ENCODE results near the gene TRIM9.

Gene TRIM9

GRCh38 chr14:50932156-50932555 is 162.7 kb downstream of the TRIM9 start:
- TF ChIP-seq CTCF (IDR thresholded peaks at IDR 0.05; ENCODE audit: borderline replicate concordance, insufficient read depth, low read depth, low read length), result no peak
- no peak overlapping the region for H3K4me3 ChIP-seq (ENCODE audit: low read depth, low read length)

- no peak overlapping the region for H3K4me3 ChIP-seq (ENCODE audit: low read depth, low read length)
- TF ChIP-seq CTCF (IDR thresholded peaks at IDR 0.05; ENCODE audit: borderline replicate concordance, insufficient read depth, low read depth, low read length), result no peak
Measured at GRCh38 chr14:50931559-50931958, 163.3 kb downstream of the TRIM9 start.

- no peak for TF ChIP-seq CTCF (IDR thresholded peaks at IDR 0.05; ENCODE audit: borderline replicate concordance, insufficient read depth, low read depth, low read length)
Measured at GRCh38 chr14:50929506-50929905, 165.4 kb downstream of the TRIM9 start.

GRCh38 chr14:50928002-50928635 is 166.8 kb downstream of the TRIM9 start:
- no peak for TF ChIP-seq CTCF (IDR thresholded peaks at IDR 0.05; ENCODE audit: borderline replicate concordance, insufficient read depth, low read depth, low read length)
- H3K4me3 ChIP-seq (ENCODE audit: low read depth, low read length), result no peak overlapping the region

More at GRCh38 chr14:50929506-50929905, 165.4 kb downstream of the TRIM9 start:
- no peak overlapping the region for H3K4me3 ChIP-seq (ENCODE audit: low read depth, low read length)

GRCh38 chr14:50926851-50927386 is 168.0 kb downstream of the TRIM9 start:
- H3K4me3 ChIP-seq (ENCODE audit: low read depth, low read length), result no peak overlapping the region
- TF ChIP-seq CTCF (IDR thresholded peaks at IDR 0.05; ENCODE audit: borderline replicate concordance, insufficient read depth, low read depth, low read length), result no peak

Data from GM12875 (cell line).